HG03095 (cell line): ENCODE measurements around the gene SLC25A39.

Experiments used
- ATAC-seq: cut with Tn5 transposase; IDR thresholded peaks from one replicate; pipeline ENCODE4 v1.9.1; 2021; ENCODE audit warnings: moderate library complexity; ENCODE audit not compliant: unreplicated experiment

Gene SLC25A39

DNA sequence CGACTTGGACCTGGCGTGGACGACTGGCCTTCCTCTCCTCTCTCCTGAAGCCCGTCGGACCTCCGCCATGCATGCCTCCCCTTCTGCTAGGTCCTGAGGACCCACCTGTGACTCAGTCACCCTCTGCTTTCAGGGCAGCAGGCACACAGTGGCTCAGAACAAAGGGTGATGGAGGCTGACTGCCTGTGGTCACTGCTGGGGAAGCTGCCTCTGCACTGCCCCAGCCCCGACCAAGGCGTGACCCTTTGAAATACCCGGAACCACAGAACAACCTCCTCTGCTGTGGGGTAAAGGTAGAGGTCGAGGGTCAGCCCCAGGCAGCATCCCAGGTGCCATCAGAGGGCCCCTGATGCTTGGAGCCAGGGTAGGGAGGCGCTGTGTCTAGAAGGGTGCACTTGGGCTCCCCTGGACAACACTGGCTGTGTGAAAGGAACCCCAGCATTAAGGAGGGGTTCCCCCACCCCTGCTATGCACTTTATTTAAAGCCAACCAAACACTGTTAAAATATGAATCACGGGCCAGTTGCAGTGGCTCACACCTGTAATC is 44.2 kb downstream of the SLC25A39 start:
- no peak for ATAC-seq

DNA sequence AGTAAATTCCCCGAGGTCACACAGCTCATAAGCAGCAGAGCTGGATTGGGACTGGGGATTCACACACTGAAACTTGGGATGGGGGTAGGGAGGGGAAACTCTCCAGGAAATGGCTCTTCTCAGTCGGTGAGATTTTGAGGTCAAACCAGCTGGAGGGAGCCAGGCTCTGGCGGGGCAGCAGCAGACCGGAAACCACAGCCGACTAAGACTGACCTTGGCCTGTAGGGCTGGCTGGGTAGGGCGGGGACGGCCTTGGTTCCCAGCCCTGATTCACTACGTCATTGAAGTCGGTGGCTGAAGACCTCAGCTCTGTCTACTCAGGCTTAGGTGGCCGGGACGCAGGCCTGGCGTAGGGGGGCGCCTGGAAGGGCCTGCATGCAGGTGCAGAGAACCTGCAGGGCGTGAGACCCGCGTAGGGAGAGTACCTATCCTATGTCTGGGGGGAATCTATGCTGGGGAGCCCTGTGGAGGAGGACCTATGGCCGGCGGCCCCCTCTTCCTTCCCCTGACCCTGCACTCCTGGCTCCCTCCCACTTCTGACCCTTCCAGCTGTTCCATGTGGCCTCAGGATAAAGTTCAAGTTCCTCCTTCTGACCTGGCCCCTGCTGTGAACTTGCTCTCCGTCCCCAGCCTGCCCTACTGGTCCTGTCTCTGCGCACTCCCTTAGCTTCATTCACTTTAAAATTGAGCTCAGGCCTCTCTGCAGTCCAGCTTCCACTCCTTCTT is 44.8 kb downstream of the SLC25A39 start:
- ATAC-seq: peak; percentile 88

DNA sequence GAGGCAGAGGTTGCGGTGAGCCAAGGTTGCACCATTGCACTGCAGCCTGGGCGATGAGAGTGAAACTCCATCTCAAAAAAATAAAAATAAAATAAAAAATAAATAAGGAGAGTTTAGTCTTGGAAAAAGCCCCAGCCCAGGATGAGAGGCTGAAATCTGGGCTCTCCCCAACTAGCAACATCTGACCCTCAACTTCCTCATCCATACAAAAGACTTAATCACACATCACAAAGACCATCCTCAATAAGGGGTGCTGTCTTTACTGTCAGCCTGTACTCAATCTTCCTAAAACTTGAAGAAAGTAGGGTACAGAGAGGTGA is 45.3 kb downstream of the SLC25A39 start:
- no peak for ATAC-seq

- no peak for ATAC-seq
Measured at GRCh38 chr17:44277976-44278375, 46.6 kb downstream of the SLC25A39 start.

DNA sequence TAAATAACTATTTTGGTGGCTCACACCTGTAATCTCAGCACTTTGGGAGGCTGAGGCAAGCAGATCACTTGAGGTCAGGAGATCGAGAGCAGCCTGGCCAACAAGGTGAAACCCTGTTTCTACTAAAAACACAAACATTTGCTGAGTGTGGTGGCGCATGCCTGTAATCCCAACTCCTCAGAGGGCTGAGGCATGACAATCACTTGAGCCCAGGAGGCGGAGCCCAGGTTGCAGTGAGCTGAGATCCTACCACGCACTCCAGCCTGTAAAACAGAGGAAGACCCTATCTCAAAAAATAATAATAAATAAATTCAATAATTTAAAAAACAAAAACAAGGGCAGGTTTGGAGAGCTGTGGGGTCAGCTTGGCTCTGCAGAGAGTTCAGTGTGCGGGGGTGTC is 51.0 kb downstream of the SLC25A39 start:
- ATAC-seq: no peak

DNA sequence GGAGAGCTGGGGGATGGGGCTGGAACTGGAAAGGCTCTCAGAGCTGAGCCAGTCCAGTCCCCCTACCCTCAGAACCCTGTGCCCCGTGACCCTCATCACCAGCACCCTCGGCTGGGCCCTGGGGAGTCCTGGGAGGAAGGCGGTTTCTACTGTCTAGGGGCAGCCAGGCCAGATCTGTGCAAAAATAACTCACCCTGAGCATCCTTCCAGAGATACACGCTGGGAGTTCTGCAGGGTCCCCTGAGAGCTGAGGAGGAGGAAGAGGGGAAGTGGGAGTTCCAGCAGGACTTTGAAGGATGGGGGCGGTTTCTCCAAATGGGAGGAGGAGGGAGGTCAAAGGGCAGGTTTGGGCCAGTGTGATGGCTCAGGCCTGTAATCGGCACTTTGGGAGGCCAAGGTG is 51.7 kb downstream of the SLC25A39 start:
- no peak for ATAC-seq

GRCh38 chr17:44272321-44272951 is 52.2 kb downstream of the SLC25A39 start:
- no peak for ATAC-seq
